HCT116 (cell line): ENCODE measurements around the gene CRELD2. TPM values are rescaled to one million over a fixed set of nuclear protein-coding genes. Genes with fewer than 3 reads are reported as not detected.

ENCODE experiments used
- ATAC-seq: fragments of 200-7000 bp; cut with Tn5 transposase; 2 replicates; pipeline ENCODE4 v1.9.1; 2020; ENCODE audit warnings: mild to moderate bottlenecking, moderate library complexity
- BruUV-seq: library from RNA; stranded (reverse); fragments of 400-500 nt; replicated peaks from 2 replicates; lab custom pipeline; 2021; lab: Mats Ljungman, UMichigan
- CTCF ChIA-PET: fragments of 300-600 bp; sonication (Branson Sonifier 250); formaldehyde crosslinking; loops from one replicate; lab custom pipeline; 2021; ENCODE audit warnings: antibody characterized with exemption; lab: Charles Lee
- POLR2A ChIA-PET: fragments of 300-600, 350-600 bp; sonication (Branson Sonifier 250); formaldehyde crosslinking; loops from one replicate; lab custom pipeline; 2021; ENCODE audit warnings: antibody characterized with exemption; lab: Charles Lee
- RAD21 ChIA-PET, 2 experiments: fragments of 300-600 bp; sonication (Branson Sonifier 250); formaldehyde crosslinking; loops; one replicate each; lab custom pipeline; 2023; ENCODE audit warnings: low total read pairs in 2 of 2; ENCODE audit not compliant: uncharacterized antibody in 2 of 2, unreplicated experiment in 2 of 2, low non-redundant PET in 1 of 2; lab: Charles Lee
- DNase-seq: peaks from one replicate; pipeline ENCODE4 v3.0.0-alpha.2; 2010; ENCODE audit warnings: low read depth, low spot score
- H2AFZ ChIP-seq: fragments of 200-600 bp; shearing (Covaris generic), sonication (generic); 2 replicates; pipeline ENCODE4 v1.6.1; 2017; ENCODE audit warnings: low read depth, mixed run types, mixed read lengths, antibody characterized with exemption, low read length; ENCODE audit not compliant: poor library complexity, severe bottlenecking
- H3K27ac ChIP-seq: 2 replicates; pipeline ENCODE4 v1.5.1; 2012; ENCODE audit warnings: low read depth, low read length
- H3K27me3 ChIP-seq: fragments of 200-600 bp; sonication (generic); 2 replicates; pipeline ENCODE4 v1.6.1; 2016; ENCODE audit warnings: mixed run types, low read length, mixed read lengths; ENCODE audit not compliant: insufficient read depth
- H3K36me3 ChIP-seq, 2 experiments: fragments of 200-500 bp in 1 of 2; fragments of 200-600 bp in 1 of 2; sonication (Bioruptor generic) in 1 of 2; sonication (generic) in 1 of 2; 2 replicates each; pipeline versions ENCODE4 v1.5.1 to v1.6.1; 2014 to 2016; ENCODE audit warnings: low read length in 2 of 2, inconsistent platforms in 1 of 2, mixed read lengths in 1 of 2, mixed run types in 1 of 2; ENCODE audit not compliant: insufficient read depth in 2 of 2, control insufficient read depth in 1 of 2
- H3K4me1 ChIP-seq, 2 experiments: fragments of 200-600 bp in 1 of 2; sonication (generic) in 1 of 2; 2 replicates each; pipeline versions ENCODE4 v1.5.1 to v1.6.1; 2012 to 2017; ENCODE audit warnings: low read length in 2 of 2, inconsistent platforms in 1 of 2, mild to moderate bottlenecking in 1 of 2, mixed read lengths in 1 of 2, mixed run types in 1 of 2, moderate library complexity in 1 of 2; ENCODE audit not compliant: insufficient read depth in 2 of 2, control insufficient read depth in 1 of 2
- H3K4me2 ChIP-seq: fragments of 200-600 bp; sonication (generic); 2 replicates; pipeline ENCODE4 v1.6.1; 2017; ENCODE audit warnings: mixed run types, low read length, mixed read lengths
- H3K4me3 ChIP-seq, 2 experiments: fragments of 200-600 bp in 1 of 2; sonication (generic) in 1 of 2; replicated peaks in 1 of 2; 2 replicates each; pipeline ENCODE4 v1.5.1; 2011 to 2016; ENCODE audit warnings: low read length in 2 of 2, control low read depth in 1 of 2, low read depth in 1 of 2, mild to moderate bottlenecking in 1 of 2, mixed read lengths in 1 of 2, mixed run types in 1 of 2
- H3K79me2 ChIP-seq: fragments of 200-600 bp; sonication (generic); 2 replicates; pipeline ENCODE4 v1.6.1; 2017; ENCODE audit warnings: mild to moderate bottlenecking, mixed run types, low read length, moderate library complexity, mixed read lengths; ENCODE audit not compliant: insufficient read depth
- H3K9ac ChIP-seq: fragments of 200-600 bp; sonication (generic); 2 replicates; pipeline ENCODE4 v1.6.1; 2016; ENCODE audit warnings: low read length, mixed read lengths
- H3K9me2 ChIP-seq: fragments of 200-600 bp; sonication (generic), shearing (Covaris generic); 2 replicates; pipeline ENCODE4 v1.6.1; 2017; ENCODE audit warnings: mixed run types, mild to moderate bottlenecking, moderate library complexity; ENCODE audit not compliant: insufficient read depth
- H3K9me3 ChIP-seq, 2 experiments: fragments of 200-500 bp in 1 of 2; fragments of 200-600 bp in 1 of 2; sonication (Bioruptor generic) in 1 of 2; sonication (generic) in 1 of 2; 2 replicates each; pipeline ENCODE4 v1.6.1; 2014 to 2017; ENCODE audit warnings: low read length in 2 of 2, mixed read lengths in 2 of 2, inconsistent platforms in 1 of 2, low read depth in 1 of 2, mild to moderate bottlenecking in 1 of 2, mixed run types in 1 of 2, moderate library complexity in 1 of 2; ENCODE audit not compliant: control insufficient read depth in 1 of 2, insufficient read depth in 1 of 2
- H4K20me1 ChIP-seq: fragments of 200-600 bp; sonication (generic), shearing (Covaris generic); 2 replicates; pipeline ENCODE4 v1.6.1; 2017; ENCODE audit warnings: mixed run types, mild to moderate bottlenecking, moderate library complexity; ENCODE audit not compliant: insufficient read depth
- ATF3 ChIP-seq: IDR thresholded peaks from 2 replicates; pipeline ENCODE4 v1.6.1; 2012
- CBX3 ChIP-seq: IDR thresholded peaks from 2 replicates; pipeline ENCODE4 v1.6.1; 2012; ENCODE audit warnings: low read depth
- EGR1 ChIP-seq: IDR thresholded peaks from 2 replicates; pipeline ENCODE4 v1.6.1; 2012; ENCODE audit warnings: low read depth
- EZH2phosphoT487 ChIP-seq: fragments of 200-600 bp; IDR thresholded peaks from 2 replicates; pipeline ENCODE4 v1.6.1; 2018; ENCODE audit warnings: antibody characterized with exemption, borderline replicate concordance
- ZBTB33 ChIP-seq: IDR thresholded peaks from 2 replicates; pipeline ENCODE4 v1.6.1; 2011; ENCODE audit warnings: mild to moderate bottlenecking, low read length, moderate library complexity; ENCODE audit not compliant: insufficient replicate concordance; ENCODE audit errors: extremely low read depth
- intact Hi-C: fragments of 100-400 bp; cut with micrococcal nuclease; formaldehyde crosslinking; loops from 2 replicates; pipeline ENCODE4 v1.10.0; 2022
- total RNA-seq: library from RNA; stranded (reverse); gene quantifications from one replicate; pipeline ENCODE4 v1.2.1, GENCODE V29; 2021; ENCODE audit not compliant: unreplicated experiment

CRELD2 gene
- total RNA-seq, 1 experiment from 2014 or later = 45.8 TPM

GRCh38 chr22:49956418-49956770, 38.0 kb downstream of the CRELD2 start (continued):
- TF ChIP-seq ZBTB33 = no peak

DNA sequence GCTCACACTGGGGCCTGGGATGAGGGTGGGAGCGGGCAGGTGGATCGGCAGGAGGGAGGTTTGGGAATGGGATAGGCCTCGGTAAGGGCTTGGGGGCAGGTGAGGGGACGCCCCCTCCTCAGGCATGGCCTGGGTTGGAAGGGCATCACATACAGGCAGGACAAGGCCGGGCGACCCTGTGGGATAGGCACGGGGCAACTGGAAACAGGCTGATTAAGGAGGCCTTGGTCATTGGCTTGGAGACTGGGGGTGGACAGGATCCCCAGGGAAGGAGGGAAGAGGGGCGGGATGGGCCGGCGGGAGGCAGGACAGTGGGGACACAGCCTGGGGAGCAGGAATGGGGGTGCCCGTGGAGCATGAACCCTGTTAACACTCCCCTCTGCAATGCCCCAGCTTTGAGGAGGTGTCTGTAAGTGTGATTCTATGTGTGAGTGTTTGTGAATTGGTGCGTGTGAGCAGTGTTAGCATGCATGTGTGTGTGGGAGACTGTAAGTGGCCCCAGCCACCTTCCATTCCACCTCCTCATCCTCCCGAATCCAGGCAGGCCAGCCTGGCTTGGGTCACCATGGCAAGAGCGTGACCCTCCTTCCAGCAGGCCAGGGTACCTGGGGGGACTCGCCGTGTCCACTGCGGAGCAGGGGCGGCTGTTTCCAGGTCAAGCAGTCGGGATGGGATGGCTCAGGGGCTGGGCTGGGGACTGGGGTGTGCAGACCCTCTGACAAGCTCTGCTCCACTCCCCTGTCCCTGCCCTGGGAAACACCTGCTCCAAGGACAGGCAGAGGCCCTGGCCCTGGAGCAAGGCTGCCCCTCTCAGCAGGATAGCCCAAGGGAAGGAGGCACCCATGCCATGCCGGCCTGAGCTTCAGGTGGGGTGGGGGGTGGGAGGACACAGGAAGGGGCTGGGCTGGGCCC, 38.7 kb downstream of the CRELD2 start:
- Histone ChIP-seq H3K79me2 (peaks cover 14% of the 10 kb centered on the region), H2AFZ (no peak overlapping the region), H3K27me3 (no peaks in the 10 kb centered on the region), H3K9me3 (no peaks in the 10 kb centered on the region), H3K4me2 (no peak overlapping the region), H3K9ac (no peak overlapping the region), H4K20me1 (no peaks in the 10 kb centered on the region), H3K9me2 (no peaks in the 10 kb centered on the region), H3K4me1 (peaks cover 15 to 36% of the 10 kb centered on the region in 2 experiments), H3K27ac (no peak overlapping the region), H3K4me3 (no peak overlapping the region), H3K36me3 (peaks cover 0 to 7% of the 10 kb centered on the region in 2 experiments; a peak in 1 of 4 replicates)
- ChIA-PET POLR2A (no interaction called here), CTCF (no interaction called here), RAD21 (no interaction called here)
- DNase-seq (no peak), ATAC-seq (no peak)
- BruUV-seq = no TSS peak
- intact Hi-C loops = no loop called here
- TF ChIP-seq EGR1 (no peak), CBX3 (no peak), EZH2phosphoT487 (no peak), ATF3 (no peak)
